ENCODE measurements around the gene BAHCC1. TPM values are rescaled to one million over a fixed set of nuclear protein-coding genes. Genes with fewer than 3 reads are reported as not detected.
A peak's percentile ranks its signal among the peaks of the same experiment; 100 is the strongest.
"Not testable (repeated sequence)": the region's sequence is repeated elsewhere in the genome, so short reads cannot be mapped to it uniquely, and the experiment has no call there.

Gene BAHCC1
- total RNA-seq, 2 experiments from 2014 or later, result 0.23 to 0.64 TPM

GRCh38 chr17:81359218-81359617 is 36.0 kb upstream of the BAHCC1 start:
- peaks cover 5% of the 10 kb centered on the region for H3K4me1 Mint-ChIP-seq
- DNase-seq (no peak), ATAC-seq (no peak)
- peaks cover 43% of the 10 kb centered on the region for H3K27me3 Mint-ChIP-seq
- H3K36me3 Mint-ChIP-seq, result no peaks in the 10 kb centered on the region
- CTCF ChIA-PET, result interaction anchor here (0.6 kb wide), 1 partner anchor 102 kb away, joined by 3 read pairs; no protein-coding TSS in a partner anchor
- H3K27ac Mint-ChIP-seq, result no peak overlapping the region
- H3K9me3 Mint-ChIP-seq (ENCODE audit: low read depth), result no peaks in the 10 kb centered on the region
- H3K4me3 Mint-ChIP-seq, result no peak overlapping the region

GRCh38 chr17:81362001-81362400 is 33.3 kb upstream of the BAHCC1 start:
- Mint-ChIP-seq H3K4me1 (peaks cover 13% of the 10 kb centered on the region), H3K27me3 (peaks cover 55% of the 10 kb centered on the region)
- H3K4me3 Mint-ChIP-seq; H3K9me3 Mint-ChIP-seq (ENCODE audit: low read depth); ATAC-seq; DNase-seq; CTCF ChIA-PET; H3K36me3 Mint-ChIP-seq; H3K27ac Mint-ChIP-seq: not testable (repeated sequence)

GRCh38 chr17:81364278-81365147 is 30.7 kb upstream of the BAHCC1 start:
- no peak for ATAC-seq
- Mint-ChIP-seq H3K27me3 (peaks cover 52% of the 10 kb centered on the region), H3K4me3 (no peak overlapping the region), H3K9me3 (ENCODE audit: low read depth) (no peaks in the 10 kb centered on the region), H3K36me3 (no peaks in the 10 kb centered on the region), H3K27ac (no peak overlapping the region), H3K4me1 (peaks cover 13% of the 10 kb centered on the region)
- CTCF ChIA-PET, result interaction anchor here (1.4 kb wide), 1 partner anchor 120 kb away, joined by 4 read pairs; no protein-coding TSS in a partner anchor
- no peak for DNase-seq

GRCh38 chr17:81365148-81365600 is 30.1 kb upstream of the BAHCC1 start:
- peaks cover 13% of the 10 kb centered on the region for H3K4me1 Mint-ChIP-seq
- H3K36me3 Mint-ChIP-seq, result no peaks in the 10 kb centered on the region
- peak; percentile 43 for DNase-seq
- no peak overlapping the region for H3K4me3 Mint-ChIP-seq
- H3K27me3 Mint-ChIP-seq, result peaks cover 50% of the 10 kb centered on the region
- ATAC-seq, result no peak
- no peak overlapping the region for H3K27ac Mint-ChIP-seq
- no peaks in the 10 kb centered on the region for H3K9me3 Mint-ChIP-seq (ENCODE audit: low read depth)
- CTCF ChIA-PET, result interaction anchor here (1.4 kb wide), 1 partner anchor 120 kb away, joined by 4 read pairs; no protein-coding TSS in a partner anchor

GRCh38 chr17:81365601-81366585 is 29.4 kb upstream of the BAHCC1 start:
- CTCF ChIA-PET, result interaction anchor here (1.4 kb wide), 1 partner anchor 119 kb away, joined by 4 read pairs; no protein-coding TSS in a partner anchor
- H3K27ac Mint-ChIP-seq, result no peak overlapping the region

GRCh38 chr17:81366648-81367047 is 28.6 kb upstream of the BAHCC1 start:
- Mint-ChIP-seq H3K4me1 (peaks cover 13% of the 10 kb centered on the region), H3K4me3 (no peak overlapping the region), H3K36me3 (no peaks in the 10 kb centered on the region), H3K27ac (no peak overlapping the region), H3K9me3 (ENCODE audit: low read depth) (no peaks in the 10 kb centered on the region), H3K27me3 (peaks cover 45% of the 10 kb centered on the region)
- CTCF ChIA-PET, result no interaction called here
- no peak for ATAC-seq
- no peak for DNase-seq

More at GRCh38 chr17:81365601-81366585, 29.4 kb upstream of the BAHCC1 start:
- no peak for ATAC-seq
- H3K4me1 Mint-ChIP-seq, result peaks cover 13% of the 10 kb centered on the region
- H3K4me3 Mint-ChIP-seq, result no peak overlapping the region
- no peaks in the 10 kb centered on the region for H3K9me3 Mint-ChIP-seq (ENCODE audit: low read depth)
- peaks cover 45% of the 10 kb centered on the region for H3K27me3 Mint-ChIP-seq
- DNase-seq, result peak; percentile 49
- no peaks in the 10 kb centered on the region for H3K36me3 Mint-ChIP-seq

- CTCF ChIA-PET, result no interaction called here
- no peak for ATAC-seq
- H3K4me3 Mint-ChIP-seq, result no peak overlapping the region
- peaks cover 13% of the 10 kb centered on the region for H3K4me1 Mint-ChIP-seq
- DNase-seq, result peak; percentile 40
- no peak overlapping the region for H3K27ac Mint-ChIP-seq
- no peaks in the 10 kb centered on the region for H3K36me3 Mint-ChIP-seq
- H3K9me3 Mint-ChIP-seq (ENCODE audit: low read depth), result no peaks in the 10 kb centered on the region
- peaks cover 42% of the 10 kb centered on the region for H3K27me3 Mint-ChIP-seq
These were observed 28.1 kb upstream of the BAHCC1 start for GRCh38 chr17:81367171-81367570.

GRCh38 chr17:81368161-81369022 is 26.9 kb upstream of the BAHCC1 start:
- Mint-ChIP-seq H3K4me3 (no peak overlapping the region), H3K36me3 (no peaks in the 10 kb centered on the region), H3K9me3 (ENCODE audit: low read depth) (no peaks in the 10 kb centered on the region), H3K27me3 (peaks cover 31% of the 10 kb centered on the region), H3K4me1 (peaks cover 13% of the 10 kb centered on the region), H3K27ac (no peak overlapping the region)
- DNase-seq, result no peak
- no peak for ATAC-seq
- CTCF ChIA-PET, result interaction anchor here (0.7 kb wide), 1 partner anchor 80 kb away, joined by 3 read pairs; no protein-coding TSS in a partner anchor

GRCh38 chr17:81370294-81370693 is 25.0 kb upstream of the BAHCC1 start:
- H3K4me1 Mint-ChIP-seq, result peaks cover 11% of the 10 kb centered on the region
- peaks cover 16% of the 10 kb centered on the region for H3K27me3 Mint-ChIP-seq
- CTCF ChIA-PET, result no interaction called here
- H3K36me3 Mint-ChIP-seq, result no peaks in the 10 kb centered on the region
- H3K27ac Mint-ChIP-seq, result no peak overlapping the region
- H3K4me3 Mint-ChIP-seq, result no peak overlapping the region
- ATAC-seq (no peak), DNase-seq (no peak)
- no peaks in the 10 kb centered on the region for H3K9me3 Mint-ChIP-seq (ENCODE audit: low read depth)

- no peak for DNase-seq
- H3K4me1 Mint-ChIP-seq, result no peaks in the 10 kb centered on the region
- H3K9me3 Mint-ChIP-seq (ENCODE audit: low read depth), result no peaks in the 10 kb centered on the region
- H3K36me3 Mint-ChIP-seq, result no peaks in the 10 kb centered on the region
- H3K4me3 Mint-ChIP-seq, result no peak overlapping the region
- CTCF ChIA-PET, result interaction anchor here (1.5 kb wide), 1 partner anchor 112 kb away, joined by 3 read pairs; no protein-coding TSS in a partner anchor
- no peak overlapping the region for H3K27ac Mint-ChIP-seq
- peaks cover 5% of the 10 kb centered on the region for H3K27me3 Mint-ChIP-seq
- ATAC-seq, result no peak
These were observed 23.1 kb upstream of the BAHCC1 start for GRCh38 chr17:81371910-81372760.

- no peak for ATAC-seq
- no peak for DNase-seq
- Mint-ChIP-seq H3K9me3 (ENCODE audit: low read depth) (no peaks in the 10 kb centered on the region), H3K27me3 (peaks cover 3% of the 10 kb centered on the region), H3K27ac (no peak overlapping the region), H3K4me1 (no peaks in the 10 kb centered on the region), H3K4me3 (no peak overlapping the region), H3K36me3 (no peaks in the 10 kb centered on the region)
- CTCF ChIA-PET, result interaction anchor here (1.5 kb wide), 1 partner anchor 111 kb away, joined by 3 read pairs; no protein-coding TSS in a partner anchor
These were observed 21.6 kb upstream of the BAHCC1 start for GRCh38 chr17:81373536-81374160.
